Non-pigmented ciliary epithelial cell (primary cell): ENCODE measurements around the gene NAALADL2.

Experiments used
- DNase-seq: peaks from one replicate; pipeline ENCODE4 v3.0.0-alpha.2; 2010; ENCODE audit warnings: low read depth

The NAALADL2 gene

GRCh38 chr3:175664911-175665310, 805.8 kb downstream of the NAALADL2 start:
- no peak for DNase-seq

- no peak for DNase-seq
Observed at GRCh38 chr3:175668300-175668699, 809.2 kb downstream of the NAALADL2 start.

GRCh38 chr3:175670557-175670956, 811.4 kb downstream of the NAALADL2 start:
- DNase-seq: no peak

- DNase-seq: no peak
Observed at GRCh38 chr3:175672119-175672689, 813.1 kb downstream of the NAALADL2 start.

- no peak for DNase-seq
Observed at GRCh38 chr3:175679568-175679967, 820.4 kb downstream of the NAALADL2 start.

- DNase-seq: no peak
Observed at GRCh38 chr3:175692256-175692655, 833.1 kb downstream of the NAALADL2 start.

GRCh38 chr3:175695251-175695650, 836.1 kb downstream of the NAALADL2 start:
- no peak for DNase-seq

- DNase-seq: no peak
Observed at GRCh38 chr3:175702956-175703355, 843.8 kb downstream of the NAALADL2 start.

DNA sequence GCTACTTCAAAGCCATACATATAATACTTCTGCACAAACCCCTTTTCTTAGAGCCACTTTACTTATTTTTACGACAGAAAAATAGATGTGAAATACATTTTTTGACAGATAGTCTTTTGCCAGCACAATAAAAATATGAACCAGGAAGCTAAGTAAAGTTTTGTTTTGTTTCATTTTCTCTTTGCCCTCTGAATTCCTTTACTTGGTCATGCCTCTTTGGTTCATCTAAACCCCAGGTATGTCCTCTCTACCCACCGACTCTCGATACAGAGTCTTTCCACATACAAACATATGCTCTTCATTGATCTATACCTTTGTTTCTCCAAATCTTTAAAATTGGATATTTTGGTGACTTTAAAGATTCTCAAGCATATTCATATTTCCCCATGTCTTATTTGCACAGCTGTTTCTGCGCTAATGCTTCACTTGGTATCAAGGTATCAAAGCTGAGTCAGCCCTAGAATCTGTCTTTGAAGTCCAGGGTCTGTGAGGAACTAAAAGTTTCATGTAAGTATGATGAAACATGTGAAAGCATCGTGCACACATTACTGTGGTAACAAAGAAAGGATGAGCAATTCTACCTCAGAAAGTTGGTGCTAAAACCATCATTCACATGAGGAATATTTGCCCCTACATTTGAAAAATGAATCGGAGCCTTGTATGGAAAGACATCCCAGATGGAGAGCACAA, 845.4 kb downstream of the NAALADL2 start:
- no peak for DNase-seq

DNA sequence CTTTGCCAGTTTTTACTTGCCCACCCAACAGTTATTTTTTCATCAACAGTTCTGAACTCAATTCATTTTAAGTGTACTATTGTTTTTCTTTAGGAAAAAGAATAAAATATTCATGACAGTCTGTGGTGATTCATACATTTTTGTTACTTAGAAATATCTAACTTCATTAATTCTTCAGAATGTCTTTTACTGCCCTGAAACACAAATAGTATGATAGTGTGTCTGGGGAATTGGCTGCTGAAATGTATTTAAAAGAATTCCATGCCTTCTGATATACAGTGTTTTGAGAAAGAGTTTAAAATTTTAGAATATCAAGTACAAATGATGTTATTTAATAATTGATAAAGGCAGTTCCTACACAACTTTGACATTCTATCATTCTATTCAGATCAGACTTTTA, 854.1 kb downstream of the NAALADL2 start:
- no peak for DNase-seq

DNA sequence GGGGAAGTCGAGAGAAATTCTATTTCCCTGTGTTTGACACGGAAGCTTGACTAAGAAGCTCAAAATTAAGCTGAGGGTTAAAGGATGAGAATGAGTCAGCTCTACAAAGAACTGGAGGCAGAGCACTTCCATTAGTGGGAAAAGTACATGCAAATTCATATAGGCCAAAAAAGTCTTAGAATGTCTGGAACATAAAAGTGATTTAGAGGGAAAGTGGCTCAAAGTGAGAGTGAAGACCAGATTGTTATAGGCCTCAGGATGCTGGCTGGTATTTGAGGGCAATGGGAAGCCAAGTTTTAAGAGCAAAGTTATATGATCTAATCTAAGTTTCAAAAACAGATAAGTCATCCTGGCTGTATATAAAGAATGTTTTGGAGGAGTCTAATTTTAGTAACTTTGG, 857.3 kb downstream of the NAALADL2 start:
- DNase-seq: no peak

DNA sequence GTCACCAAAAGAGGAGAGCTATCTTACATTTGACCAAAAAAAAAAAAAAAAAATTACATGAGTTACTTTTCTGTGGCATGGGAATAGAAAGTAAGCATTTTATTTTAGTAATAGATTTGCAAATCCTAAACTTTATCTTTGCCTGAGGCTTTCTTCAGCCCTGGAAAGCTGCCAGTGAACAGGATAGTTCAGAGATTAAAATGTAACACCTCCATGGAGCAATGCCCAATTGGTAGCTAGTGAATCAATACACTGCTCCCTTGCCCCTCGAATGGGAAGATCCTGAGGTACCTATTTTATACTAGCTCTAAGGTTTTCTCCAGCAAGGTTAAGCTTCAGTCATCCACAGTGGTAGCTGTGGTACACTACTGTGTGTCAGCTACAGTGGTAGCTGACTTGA, 867.1 kb downstream of the NAALADL2 start:
- DNase-seq: no peak

DNA sequence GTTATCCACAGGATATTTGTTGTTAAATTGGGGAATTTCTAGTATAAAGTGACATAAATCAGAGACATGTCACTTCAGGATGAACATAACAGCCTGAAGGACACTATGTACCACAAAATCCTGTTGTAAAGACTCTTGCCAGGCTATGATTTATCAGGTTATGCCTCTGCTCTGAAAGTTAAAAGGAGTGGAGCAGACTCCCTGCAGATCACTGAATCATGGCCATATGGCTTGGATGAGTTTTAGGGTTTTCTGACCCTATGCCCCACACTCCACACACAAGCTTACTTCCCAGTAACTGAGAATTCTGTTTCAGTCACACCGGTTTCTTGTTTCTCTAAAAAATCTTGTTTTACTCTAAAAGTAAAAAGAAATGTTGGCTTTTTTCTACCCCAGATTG, 869.4 kb downstream of the NAALADL2 start:
- no peak for DNase-seq

DNA sequence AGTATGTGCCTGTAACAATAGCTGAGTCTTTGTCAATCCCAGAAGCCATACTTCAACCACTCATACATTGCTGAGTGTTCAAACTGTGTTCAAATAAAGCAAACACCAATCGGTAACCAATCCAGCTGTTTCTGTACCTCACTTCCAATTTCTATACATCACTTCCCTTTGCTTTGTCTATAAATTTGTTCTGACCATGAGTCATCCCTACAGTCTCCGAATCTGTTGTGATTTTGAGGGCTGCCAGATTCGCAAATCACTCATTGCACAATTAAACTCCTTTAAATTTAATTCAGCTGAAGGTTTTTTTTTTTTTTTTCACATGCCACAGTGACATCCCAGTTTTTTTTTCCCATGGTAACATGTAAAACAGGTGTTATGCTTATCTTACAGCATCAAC, 870.3 kb downstream of the NAALADL2 start:
- no peak for DNase-seq

GRCh38 chr3:175731543-175731942, 872.4 kb downstream of the NAALADL2 start:
- DNase-seq: no peak

- no peak for DNase-seq
Observed at GRCh38 chr3:175732017-175732416, 872.9 kb downstream of the NAALADL2 start.

DNA sequence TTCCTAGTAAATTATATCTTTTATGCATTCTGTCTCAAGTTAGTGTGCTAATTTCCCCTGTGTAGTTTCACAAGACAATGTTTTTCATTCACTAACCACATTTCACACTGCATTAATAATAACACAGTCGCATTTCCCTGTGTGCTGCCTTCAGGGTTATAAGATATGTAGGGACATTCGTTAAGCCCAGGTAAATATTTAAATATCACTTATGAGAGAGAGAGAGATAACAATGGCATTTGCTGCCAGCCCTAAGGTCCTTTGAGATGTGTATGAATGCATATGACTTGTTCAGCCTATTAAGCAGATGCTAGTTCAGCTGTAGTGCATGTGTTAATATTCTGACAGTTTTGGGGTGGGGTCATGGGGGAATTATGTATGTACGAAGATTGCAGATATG, 876.7 kb downstream of the NAALADL2 start:
- no peak for DNase-seq

- DNase-seq: no peak
Observed at GRCh38 chr3:175737646-175738572, 878.8 kb downstream of the NAALADL2 start.

GRCh38 chr3:175741951-175742350, 882.8 kb downstream of the NAALADL2 start:
- DNase-seq: peak; percentile 14

GRCh38 chr3:175743733-175744400, 884.7 kb downstream of the NAALADL2 start:
- DNase-seq: peak; percentile 54

GRCh38 chr3:175746308-175746707, 887.2 kb downstream of the NAALADL2 start:
- DNase-seq: no peak

DNA sequence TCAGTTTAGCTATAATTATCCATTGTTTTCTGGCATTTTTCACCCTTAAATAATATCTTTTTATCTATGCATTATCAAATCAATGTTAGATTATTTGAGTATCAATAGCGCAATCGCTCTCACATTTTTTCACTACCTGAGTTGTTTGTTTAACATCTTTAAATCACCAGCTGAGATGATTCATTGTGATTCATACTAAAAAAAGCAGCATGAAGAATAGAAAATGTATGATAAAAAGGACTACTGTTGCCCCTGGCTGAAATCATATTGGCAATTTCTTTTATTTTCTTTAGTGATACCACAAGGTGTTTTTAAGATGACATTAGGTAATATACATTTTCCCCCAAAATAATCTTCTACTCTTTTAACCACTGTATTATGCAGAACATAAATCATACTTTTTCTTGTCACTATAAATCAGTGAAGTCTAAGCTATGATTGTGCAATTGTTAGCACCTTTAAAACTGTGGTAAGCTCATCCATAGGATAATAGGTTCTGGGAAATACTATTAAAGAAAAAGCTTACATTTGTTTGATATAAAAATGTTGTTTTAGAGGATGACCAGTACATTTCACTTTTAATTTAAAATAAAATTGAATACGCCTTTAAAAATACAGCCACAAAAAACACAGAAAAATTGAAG, 889.1 kb downstream of the NAALADL2 start:
- DNase-seq: no peak
